Activated gamma-delta T cell treated with anti-CD3 and anti-CD28 coated beads, Interleukin-2, amount 50 U/mL, for 16 hours (primary cell): ENCODE measurements around the gene BACH2.
A peak's percentile ranks its signal among the peaks of the same experiment; 100 is the strongest.
"Not testable (repeated sequence)": the region's sequence is repeated elsewhere in the genome, so short reads cannot be mapped to it uniquely, and the experiment has no call there.

Experiments
- DNase-seq: peaks from one replicate; pipeline ENCODE4 v3.0.0-alpha.2; 2020; ENCODE audit warnings: low read depth

BACH2 gene

DNA sequence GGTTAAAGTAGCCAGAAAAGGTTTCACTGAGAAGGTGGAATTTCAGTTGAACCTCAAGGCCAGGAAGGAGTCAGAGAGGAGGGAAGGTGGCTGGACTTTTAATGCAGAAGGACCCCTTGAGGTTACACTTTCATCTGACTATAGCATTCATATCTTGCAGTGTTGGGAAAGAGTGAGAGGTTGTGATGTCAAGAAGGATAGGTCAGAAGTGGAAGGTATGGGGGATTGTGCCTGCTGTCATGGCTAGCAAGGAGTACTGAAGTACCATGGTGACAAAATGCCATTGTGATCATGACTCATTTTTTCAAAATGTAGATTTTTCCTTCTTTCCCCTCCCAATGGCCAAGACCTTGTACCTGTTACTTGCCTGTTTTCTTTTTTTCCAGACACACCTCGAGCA lies 5.2 kb upstream of the BACH2 start:
- no peak for DNase-seq

DNA sequence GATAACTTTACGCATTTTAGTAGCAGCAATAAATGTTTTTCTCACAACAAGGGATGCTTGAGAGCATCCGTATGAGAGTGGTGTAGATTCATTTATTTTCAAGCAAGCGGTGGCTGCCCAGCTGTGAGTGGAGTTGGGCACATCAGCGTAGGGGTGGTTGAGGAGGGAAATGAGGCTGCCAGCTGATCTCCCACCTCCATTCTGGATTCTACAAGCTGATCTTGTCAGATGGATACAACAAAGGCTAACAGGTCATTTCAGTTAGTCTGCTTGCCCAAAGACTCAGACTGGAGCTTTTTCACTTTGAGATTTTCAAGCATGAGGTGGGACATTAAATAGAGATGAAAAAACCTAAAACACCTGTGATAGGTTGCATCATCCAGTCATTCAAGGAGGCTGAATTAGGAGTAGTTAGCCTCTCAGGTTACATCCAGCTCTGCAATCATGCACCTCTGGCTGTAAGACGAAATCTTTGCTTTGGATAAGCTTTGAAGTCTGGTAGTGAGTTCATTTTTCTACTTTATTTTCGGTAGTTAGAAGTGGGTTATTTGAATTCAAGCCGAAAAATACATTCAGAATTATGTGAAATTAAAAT lies 1.9 kb upstream of the BACH2 start:
- no peak for DNase-seq

DNA sequence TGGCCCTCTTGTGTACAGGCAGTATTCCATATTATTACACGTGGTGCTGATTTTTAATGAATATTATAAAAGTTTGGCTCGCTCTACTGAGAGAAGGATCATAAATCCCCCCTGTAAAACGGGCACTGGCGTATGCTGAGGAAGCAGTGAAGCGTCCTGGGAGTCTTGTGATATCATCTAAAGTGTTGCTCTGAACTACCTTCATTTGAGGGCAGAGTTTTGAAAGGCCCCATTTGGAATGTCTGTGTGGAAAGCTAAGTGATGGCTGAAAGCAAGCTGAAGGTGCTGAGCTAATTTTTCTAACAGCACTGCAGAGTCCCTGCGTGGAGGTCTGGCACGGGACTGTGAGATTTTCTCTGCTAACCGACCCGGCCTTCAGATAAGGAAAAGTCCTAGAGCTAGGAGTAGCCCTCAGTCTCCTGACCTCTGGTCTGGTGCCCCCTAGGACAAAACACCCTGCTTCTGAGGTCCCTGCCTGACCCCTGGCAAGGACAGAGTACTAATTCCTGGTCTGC lies 1.3 kb upstream of the BACH2 start:
- DNase-seq: no peak

DNA sequence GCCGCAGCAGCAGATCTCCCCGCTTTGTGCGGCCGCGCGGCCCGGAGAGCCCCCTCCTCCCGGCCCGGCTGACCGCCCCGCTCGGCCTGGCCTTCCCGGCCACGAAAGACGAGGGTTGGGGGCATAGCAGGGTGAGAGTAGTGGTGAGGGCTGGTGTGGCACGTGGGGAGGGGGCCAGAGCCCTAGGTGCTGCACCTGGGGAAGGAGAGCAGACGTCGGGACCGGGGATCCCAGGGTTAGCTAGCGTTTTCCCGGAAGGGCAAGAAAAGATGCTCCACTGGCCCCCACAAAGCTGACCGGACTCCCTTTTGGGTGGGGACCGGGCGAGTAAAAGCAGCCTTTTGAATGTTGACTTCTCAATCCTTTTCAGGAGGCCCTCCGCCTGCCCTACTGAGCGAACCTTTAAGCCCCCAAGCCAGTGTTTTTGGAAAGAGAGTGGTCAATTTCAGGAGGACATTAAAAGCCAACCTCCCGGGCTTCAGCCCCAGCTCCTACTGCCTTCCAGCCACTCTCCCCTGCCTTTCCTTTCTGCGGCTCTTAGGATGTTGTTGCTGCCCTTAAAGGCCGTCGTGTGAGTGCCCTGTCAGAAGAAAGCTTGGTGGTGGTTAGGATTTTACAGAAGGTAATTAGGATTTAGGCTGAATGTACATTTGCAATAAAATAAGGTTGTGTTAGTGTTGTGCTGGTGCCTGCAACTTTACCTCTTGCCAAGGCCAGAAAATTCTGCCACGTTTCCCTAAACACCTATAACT lies 648 bp upstream of the BACH2 start:
- no peak for DNase-seq

DNA sequence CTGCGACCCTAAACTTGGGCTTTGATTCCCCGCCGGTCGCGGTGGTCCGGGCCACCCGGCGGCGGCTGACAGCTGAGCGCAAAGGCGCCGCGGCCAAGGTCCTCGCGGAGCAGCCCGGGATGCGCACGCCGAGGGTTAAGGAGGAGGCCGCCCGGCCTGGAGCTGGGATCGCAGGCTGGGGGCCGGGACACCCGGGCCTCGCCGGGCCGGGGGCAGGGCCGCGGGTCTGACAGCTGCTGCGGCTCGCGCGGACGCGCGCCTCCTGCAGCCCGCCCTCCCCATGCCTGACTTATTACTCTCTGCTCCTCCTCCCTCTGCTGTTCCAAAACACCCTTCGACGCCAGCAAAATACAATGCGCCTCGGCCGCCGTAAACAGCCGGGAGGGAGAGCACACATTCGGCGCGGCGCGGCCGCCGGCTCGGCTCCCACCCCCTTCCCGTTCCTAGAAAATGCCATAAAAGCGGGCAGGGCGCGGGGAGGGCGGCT lies 746 bp downstream of the BACH2 start:
- DNase-seq: peak; percentile 53

DNA sequence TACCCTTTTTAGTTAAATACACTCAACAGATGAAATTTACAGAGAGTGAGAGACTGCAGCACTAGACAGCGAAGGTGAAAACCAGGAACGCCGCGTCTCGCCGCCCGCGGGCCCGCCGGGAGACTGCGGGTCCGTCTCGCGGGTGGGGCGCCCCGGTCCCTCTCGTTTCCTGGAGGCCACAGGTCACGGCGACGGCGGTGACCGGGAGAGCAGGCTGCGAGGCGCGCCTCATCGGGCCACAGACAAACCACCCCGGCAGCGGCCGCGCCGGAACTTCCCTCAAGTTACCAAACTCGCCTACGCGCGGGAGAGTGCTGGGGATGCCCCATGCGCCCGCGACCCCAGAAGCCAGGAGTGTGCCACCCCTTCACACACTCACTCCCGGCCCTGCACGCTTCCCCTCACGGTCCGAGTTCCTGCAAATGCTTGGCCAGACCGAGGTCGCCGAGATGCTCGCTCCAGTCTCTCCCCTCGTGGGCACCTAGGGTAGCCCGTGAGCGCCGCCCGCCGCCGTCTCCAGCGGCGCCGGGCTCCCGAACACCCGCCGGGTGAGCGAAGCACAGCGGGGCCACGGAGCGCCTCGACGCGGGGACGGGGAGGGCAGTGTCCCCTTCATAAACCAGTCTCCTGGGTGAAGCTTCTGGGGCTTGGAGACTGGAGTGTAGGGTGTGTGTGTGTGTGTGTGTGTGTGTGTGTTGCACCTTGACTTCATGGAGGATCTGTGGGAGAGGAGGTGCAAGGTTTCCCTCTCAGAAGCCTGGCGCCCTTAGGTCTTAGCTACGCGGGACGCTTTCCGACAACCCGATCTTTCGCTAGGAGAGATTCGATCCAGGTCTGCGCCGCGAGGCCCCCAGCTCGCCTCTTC lies 1.4 kb downstream of the BACH2 start:
- peak; percentile 72 for DNase-seq

DNA sequence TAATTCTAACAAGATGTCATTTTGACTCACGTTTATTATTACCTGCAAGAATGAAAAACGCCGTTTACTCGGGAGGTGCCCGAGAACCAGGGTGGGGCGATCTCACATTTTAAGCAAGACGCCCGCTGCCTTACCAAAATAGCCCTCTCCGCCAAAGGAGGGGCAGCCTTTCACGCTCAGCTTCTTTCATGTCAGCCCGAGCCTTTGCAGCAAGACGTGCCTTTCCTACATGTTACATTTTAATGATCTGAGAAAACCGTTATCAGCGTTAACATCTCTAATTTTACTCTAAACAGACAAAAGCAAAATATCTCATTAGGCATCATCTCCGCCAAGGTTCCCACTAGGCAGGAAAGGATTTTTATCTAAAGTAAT lies 2.0 kb downstream of the BACH2 start:
- DNase-seq: no peak

DNA sequence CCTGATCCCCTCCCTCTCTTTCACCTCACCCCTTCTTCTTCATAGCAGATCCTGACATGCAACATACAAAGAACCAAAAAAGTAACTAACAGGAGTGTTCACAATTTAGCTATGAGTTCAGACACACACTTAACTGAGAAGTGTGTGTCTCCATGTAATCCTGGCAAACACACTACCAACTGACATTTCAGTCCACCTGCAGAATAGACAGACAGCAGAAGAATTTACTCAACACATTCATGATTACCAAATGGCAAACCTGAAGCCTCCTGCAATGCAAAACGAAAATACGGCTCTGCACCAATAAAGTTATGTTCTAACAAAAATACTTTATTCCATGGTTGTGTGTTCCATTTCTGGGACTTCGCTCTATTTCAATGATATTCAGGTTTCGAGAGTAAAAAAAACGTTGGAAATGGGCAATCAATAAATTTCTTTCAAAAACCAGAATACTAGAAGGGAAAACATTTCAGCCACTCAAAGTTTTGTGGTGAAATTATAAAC lies 2.6 kb downstream of the BACH2 start:
- DNase-seq: no peak

DNA sequence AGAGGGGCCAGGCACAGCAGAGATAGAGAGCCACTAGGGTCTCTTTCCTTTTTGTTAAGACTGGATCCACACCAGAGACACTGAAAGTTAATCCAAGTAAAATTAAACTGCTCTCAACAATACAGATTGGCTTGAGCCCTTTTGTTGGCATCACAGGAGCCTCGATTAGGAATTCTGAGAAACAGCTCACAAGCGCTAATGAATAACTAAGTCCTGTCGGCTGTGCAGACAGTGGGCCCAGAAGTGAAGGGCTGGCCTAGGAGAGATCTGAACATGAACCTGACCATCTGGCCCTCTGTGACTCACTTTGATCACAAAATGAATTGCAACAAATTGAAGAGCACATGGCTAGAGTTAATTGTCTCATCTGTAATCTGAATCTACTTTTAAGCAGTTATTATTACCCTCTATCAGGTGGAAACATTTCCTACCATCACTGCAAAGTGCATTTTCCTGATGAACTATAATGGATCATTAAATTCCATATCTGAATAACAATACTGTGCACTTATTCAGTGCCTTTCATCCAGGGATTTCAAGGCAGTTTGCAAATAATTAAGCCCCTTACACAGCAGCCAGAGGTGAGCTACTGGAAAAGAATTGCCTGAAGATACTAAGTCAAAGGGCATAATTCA lies 3.2 kb downstream of the BACH2 start:
- DNase-seq: no peak

DNA sequence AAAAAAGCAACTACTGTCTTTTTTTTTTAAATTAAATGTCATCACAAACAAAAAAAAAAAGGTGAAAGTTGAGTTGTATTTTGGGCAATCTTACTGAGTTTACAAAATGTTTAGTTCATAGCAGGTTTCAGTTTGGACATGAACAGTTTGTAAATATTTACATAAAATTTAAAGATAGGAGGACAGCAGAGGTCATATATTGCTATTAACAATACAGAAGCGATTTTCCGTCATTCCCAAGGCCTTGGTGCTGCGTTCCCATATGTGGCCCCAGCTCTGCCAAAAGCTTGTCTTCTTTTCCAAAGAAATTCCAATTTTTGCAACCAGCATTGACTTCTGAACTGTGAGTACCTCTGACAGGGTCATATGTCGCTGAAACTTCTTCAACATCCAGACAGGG lies 5.1 kb downstream of the BACH2 start:
- DNase-seq: no peak

DNA sequence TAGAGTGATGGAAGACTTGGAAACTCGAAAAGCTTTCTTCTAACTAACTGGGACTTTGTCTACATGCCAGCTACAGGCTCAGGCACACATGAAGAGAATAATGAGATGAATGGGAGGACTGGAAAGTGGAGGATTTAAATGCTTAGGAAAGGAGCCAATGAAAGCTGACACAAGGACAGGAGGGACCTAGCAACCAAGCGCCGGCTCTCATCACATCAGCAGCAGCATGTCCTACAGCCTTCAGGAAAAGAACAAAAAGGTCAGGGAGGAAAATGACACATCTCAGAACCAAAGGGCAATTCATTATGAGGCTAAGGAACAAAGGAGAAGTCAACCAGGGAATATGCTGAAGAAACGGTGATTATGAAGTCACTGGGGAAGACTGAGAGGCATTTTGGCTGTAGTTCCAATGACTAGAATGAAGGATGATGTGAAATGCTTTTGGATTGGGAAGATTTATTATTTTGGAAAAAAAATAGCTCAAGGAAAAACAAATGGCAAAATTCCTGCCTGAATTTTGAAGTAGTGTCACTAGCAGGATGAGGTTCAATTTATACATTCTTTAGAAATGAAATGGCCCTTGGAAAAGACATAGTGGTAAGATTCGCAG lies 5.7 kb downstream of the BACH2 start:
- no peak for DNase-seq

DNA sequence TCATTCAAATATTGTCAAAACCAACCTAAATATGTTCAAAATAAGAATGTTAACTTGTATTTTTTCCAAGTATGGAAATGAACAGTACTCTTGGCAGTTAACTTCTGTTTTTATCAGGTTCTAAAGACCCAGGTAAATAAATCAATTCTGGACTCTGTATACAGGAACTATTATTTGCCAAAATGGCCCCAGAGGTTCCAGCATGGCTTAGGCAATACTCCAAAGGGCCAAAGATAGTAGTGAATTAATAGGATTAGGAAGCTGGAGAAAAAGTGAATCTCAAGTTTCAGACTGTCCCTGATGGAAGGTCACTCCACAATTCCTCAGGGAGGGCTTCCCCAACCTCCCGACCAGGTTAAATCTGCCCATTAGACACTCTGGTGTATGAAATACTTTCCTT lies 6.7 kb downstream of the BACH2 start:
- no peak for DNase-seq

DNA sequence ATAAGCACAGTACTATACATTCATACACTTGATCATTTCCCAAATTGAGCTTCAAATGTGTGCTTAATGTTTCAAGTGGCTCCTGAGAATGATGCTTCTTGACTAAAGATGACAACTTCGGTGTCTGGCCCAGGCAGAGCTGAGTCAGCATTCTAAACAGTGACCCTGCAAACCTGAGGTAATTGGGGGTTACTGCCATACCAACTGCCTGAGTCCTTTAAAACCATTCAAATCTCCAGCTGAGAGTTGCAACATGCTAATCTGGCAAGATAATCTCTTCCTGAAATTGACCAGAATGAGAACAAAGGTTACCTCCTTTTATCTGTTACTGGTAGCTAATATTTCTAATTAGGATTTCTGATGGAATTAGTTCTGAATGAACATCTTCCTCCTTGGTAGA lies 8.2 kb downstream of the BACH2 start:
- no peak for DNase-seq

DNA sequence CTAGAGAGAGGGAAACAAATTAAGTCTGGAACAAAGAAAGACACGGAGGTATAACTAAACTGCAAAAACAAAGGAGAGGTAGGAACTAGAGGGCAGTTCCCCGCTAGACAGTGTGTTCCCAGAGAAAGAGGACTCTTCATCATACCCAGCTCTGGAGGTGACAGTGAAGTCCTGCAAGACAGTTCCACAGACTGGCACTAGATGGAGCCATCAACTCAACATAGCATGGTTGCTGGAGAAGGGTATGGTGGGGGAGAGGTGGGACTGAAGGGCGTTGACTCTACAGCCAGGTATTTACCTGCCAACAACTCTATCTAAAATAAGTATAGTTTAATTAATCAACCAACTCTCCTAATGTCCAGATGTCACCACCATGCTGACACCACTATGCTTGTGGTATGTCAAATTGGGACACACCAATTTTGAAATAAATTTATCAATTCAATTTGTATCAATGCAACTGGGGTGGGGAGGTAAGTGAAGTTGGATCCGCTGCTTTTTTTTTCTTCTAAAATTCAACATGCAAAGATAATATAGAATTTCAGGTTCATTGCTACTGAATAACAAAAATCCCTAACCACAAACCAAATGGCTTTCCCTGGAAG lies 9.7 kb downstream of the BACH2 start:
- no peak for DNase-seq

DNA sequence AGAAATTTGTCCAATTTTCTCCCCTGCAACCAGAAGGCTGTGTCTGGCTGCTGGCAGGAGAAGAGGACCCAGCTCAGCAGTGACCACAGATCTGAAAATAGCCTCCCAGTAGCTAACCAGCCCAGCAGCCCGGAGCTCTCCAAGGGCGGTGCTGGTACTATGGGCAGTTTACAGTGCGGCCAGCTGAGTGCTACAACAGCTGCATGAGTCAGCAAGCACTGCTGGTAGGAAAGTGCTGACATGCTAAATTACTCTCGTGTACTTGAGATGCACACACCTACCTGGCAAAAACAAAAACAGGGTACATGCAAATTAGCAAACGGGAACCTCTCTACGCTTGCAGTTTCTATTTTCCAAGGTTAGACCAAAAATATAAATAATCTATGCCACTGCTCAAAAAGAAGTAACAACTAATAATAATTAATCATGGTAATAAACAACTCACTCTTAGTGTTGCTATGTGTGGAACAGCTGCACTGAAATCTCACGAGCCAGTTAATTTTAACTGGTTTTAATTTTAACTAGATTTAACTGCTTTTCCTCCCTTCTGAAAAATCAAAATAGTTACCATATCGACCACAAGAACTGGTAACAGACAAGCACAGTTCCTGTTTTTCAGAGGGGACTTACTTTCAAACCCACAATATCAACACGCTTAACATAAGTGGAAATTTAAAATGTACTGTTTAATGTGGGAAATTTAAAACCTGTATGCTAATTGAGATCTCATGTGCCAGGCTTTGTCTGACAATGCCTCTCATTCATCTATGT lies 10.8 kb downstream of the BACH2 start:
- DNase-seq: no peak

DNA sequence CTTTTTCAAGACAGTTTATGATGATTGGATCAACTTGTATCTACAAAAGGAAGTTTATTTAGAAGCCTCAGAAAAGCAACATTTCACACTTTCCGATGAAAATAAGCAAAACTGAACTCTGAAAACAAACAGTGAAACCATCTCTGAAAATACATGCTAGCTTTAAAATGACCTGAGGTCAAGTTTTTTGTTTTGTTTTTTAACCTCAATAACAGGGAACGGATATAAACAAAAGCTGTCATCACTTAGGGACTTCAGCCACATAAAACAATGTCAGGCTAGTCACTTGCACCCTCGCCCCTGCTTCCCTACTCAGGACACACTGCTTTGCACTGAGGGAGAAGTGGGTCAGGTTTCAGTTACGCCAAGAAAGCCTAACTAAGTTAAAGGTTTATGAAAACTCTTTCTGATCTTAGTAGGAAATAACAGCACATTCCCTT lies 11.6 kb downstream of the BACH2 start:
- DNase-seq: no peak

DNA sequence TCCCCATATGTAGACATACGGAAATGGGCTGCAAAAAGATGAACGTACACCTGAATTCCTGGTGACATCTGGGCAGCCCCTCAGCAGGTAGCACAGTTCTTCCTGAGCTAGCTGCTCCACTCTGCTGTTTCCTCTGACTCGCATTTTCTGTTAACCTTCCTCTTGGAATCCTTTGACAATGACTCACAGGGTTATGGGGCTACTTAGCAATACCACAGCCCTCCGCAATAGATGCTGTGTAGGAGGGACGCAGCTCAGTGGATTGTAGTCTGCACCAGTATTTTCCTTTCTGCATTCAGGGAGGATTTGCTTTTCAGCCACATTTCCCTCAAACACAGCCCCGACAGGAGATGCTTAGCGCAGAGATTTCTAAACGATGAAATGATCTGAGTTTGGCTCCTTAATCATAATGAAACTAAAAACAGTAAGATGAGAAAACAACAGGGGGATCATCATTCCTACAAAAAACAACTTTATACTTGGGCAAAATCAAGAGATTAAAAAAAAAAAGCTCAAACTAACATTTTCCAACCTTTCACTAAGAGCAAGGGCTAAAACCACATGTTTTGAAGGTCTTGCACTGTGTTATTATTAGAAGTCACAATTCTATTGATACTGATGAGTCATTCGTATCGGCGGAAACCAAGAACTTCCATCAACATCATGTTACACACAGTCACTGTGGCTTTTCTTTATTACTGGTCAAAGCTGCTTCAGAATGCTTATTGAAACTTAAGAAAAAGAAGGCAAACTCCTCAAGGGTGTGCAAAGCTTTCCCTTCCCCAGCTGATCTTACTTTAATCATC lies 12.2 kb downstream of the BACH2 start:
- DNase-seq: no peak

DNA sequence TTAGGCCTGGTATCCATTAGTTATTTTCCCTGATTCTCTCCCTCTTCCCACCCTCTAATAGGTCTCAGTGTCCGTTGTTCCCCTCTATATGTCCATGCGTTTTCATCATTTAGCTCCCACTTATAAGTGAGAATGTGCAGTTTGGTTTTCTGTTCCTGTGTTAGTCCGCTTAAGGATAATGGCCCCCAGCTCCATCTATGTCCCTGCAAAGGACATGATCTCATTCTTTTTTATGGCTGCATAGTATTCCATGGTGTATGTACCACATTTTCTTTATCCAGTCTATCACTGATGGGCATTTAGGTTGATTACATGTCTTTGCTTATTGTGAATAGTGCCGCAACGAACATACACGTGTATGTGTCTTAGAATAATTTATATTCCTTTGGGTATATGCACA lies 14.4 kb downstream of the BACH2 start:
- DNase-seq: not testable (repeated sequence)

DNA sequence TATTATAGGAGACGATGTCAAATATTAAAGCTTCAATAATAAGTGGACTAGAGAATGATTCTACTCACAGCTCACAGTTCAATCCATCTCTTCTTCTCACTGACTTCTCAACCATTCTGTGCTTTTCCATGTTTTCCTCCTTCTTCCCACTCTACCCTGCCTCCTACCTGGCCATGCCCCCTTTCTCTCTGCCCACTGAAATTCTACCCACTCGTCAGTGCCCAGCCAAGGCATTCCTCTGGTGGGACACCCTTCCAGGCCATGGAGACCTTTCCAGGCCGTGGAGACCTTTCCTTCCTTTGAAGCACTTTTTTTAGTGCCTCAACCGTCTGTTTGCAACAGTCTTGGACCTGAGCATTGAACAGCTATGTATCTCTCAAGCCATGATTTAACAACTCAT lies 18.5 kb downstream of the BACH2 start:
- DNase-seq: no peak
